ENCODE results near the gene MAP3K20. TPM values are rescaled to one million over a fixed set of nuclear protein-coding genes. Genes with fewer than 3 reads are reported as not detected.
A peak's percentile ranks its signal among the peaks of the same experiment; 100 is the strongest.

MAP3K20 gene
- total RNA-seq, 1 experiment from 2014 or later = 150 TPM

DNA sequence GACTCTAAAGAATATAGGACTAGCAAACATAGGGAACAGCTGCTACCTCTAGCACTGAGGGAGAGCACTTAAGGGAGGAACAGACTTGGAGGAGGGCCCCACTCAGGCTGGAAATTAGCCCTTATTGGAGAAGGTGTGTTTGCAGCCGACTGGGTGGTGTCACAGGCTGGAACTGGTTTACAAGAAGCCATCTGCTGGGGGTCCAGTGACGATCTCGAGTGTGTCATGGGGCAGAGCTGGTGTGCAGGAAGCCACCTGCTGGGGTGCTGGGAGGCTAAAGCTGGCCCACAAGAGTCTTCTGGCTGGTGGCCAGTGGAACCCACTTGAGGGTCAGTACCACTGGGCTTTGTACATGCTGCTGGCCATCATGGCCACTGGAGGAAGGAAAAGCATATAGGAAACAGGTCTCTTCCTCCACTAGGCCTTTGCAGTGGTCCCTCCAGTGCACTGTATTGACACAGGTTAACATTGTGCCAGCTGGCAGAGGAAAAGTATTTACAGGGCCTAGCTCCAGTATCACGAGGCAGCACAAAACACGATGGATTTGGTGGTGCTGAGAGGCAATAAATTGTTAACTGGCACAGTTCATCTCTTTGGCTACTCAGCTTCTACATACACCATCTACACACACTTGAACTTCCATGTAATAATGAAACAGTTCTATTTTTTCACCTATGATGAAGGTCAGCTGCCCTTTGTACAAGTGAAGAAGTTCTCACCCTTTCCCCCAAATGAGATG is 43.6 kb downstream of the MAP3K20 start:
- H3K9me3 Mint-ChIP-seq (ENCODE audit: unreplicated experiment) = peaks cover 8% of the 10 kb centered on the region

DNA sequence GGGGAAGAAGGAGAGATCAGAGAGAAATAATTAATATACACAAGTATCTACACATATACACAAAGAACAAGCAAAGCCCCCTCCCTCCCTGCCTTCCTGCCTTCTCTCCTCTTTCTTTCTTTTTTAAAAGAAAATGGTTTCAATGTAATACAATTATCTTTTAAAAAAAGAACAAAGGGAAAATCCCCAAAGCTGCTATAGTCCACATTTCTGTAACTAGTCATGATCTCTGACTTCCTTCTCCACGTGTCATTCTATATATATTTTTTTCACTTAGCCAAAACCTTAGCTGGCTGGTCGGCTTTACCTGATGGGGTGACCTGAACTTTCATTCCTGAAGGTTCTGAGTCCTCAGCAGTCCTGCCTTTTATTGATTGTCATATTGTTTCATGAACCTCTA is 44.3 kb downstream of the MAP3K20 start:
- BruUV-seq (replicated peaks) = no TSS peak
- CTCF ChIA-PET = interaction anchor here (1.1 to 1.4 kb wide), 2 partner anchors 16 to 40 kb away, joined by 3 read pairs; no protein-coding TSS in a partner anchor
- TF ChIP-seq, protein P1, sequence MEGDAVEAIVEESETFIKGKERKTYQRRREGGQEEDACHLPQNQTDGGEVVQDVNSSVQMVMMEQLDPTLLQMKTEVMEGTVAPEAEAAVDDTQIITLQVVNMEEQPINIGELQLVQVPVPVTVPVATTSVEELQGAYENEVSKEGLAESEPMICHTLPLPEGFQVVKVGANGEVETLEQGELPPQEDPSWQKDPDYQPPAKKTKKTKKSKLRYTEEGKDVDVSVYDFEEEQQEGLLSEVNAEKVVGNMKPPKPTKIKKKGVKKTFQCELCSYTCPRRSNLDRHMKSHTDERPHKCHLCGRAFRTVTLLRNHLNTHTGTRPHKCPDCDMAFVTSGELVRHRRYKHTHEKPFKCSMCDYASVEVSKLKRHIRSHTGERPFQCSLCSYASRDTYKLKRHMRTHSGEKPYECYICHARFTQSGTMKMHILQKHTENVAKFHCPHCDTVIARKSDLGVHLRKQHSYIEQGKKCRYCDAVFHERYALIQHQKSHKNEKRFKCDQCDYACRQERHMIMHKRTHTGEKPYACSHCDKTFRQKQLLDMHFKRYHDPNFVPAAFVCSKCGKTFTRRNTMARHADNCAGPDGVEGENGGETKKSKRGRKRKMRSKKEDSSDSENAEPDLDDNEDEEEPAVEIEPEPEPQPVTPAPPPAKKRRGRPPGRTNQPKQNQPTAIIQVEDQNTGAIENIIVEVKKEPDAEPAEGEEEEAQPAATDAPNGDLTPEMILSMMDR (IDR thresholded peaks at IDR 0.05; ENCODE audit: unreplicated experiment) = no peak
- Mint-ChIP-seq H3K9me3 (ENCODE audit: unreplicated experiment) (peaks cover under 1% of the 10 kb centered on the region), H3K36me3 (ENCODE audit: insufficient read depth, unreplicated experiment) (peaks cover 9% of the 10 kb centered on the region), H3K4me1 (ENCODE audit: insufficient read depth, unreplicated experiment) (peaks cover 57% of the 10 kb centered on the region), H3K27me3 (ENCODE audit: insufficient read depth, unreplicated experiment) (no peaks in the 10 kb centered on the region), H3K27ac (ENCODE audit: low read depth, unreplicated experiment) (peak overlapping the region; percentile 96), H3K4me3 (ENCODE audit: unreplicated experiment) (no peak overlapping the region)
- intact Hi-C loops (cut with micrococcal nuclease) = loop anchor here (2.0 to 5.0 kb wide), 2 partner anchors 15 to 43 kb away; partner anchors contain the start of gene MAP3K20
- POLR2A ChIA-PET = interaction anchor here (0.8 to 3.5 kb wide), 14 partner anchors 10 to 124 kb away, joined by 3 to 25 read pairs (median 6); no protein-coding TSS in a partner anchor
- DNase-seq (ENCODE audit: unreplicated experiment) = no peak

More for the DNA sequence above, 43.6 kb downstream of the MAP3K20 start:
- Mint-ChIP-seq H3K27me3 (ENCODE audit: insufficient read depth, unreplicated experiment) (no peaks in the 10 kb centered on the region), H3K4me1 (ENCODE audit: insufficient read depth, unreplicated experiment) (peaks cover 50% of the 10 kb centered on the region), H3K36me3 (ENCODE audit: insufficient read depth, unreplicated experiment) (peaks cover 9% of the 10 kb centered on the region), H3K27ac (ENCODE audit: low read depth, unreplicated experiment) (peak overlapping the region; percentile 96), H3K4me3 (ENCODE audit: unreplicated experiment) (no peak overlapping the region)
- ChIA-PET CTCF (interaction anchor here (0.7 to 1.4 kb wide), 7 partner anchors 17 to 147 kb away, joined by 3 to 5 read pairs (median 3); no protein-coding TSS in a partner anchor), POLR2A (interaction anchor here (0.7 to 3.5 kb wide), 15 partner anchors 10 to 370 kb away, joined by 3 to 25 read pairs (median 5); no protein-coding TSS in a partner anchor)
- TF ChIP-seq, protein P1 (IDR thresholded peaks at IDR 0.05; ENCODE audit: unreplicated experiment) = no peak
- no TSS peak for BruUV-seq (replicated peaks)
- DNase-seq (ENCODE audit: unreplicated experiment) = peak; percentile 36
- intact Hi-C loops (cut with micrococcal nuclease) = no loop called here

DNA sequence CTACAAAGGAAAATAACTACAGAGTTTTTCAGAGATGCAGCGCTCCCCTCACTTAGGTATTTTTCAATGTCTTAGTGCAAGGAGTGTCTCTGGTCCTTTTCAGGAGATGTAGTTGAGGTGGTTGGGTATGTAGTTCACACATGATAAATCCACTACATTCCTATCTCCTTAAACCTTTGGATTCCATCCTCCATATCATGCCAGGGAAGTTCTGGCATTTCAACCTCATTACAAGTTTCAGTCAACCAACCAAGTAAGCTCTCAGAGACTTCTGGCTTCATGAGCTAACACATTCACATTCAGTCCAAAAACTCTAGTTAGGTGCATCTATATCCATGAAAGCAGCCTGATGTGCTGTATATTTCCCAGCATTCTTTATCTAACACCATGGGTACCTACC is 47.3 kb downstream of the MAP3K20 start:
- intact Hi-C loops (cut with micrococcal nuclease) = loop anchor here (5.0 kb wide), 1 partner anchor 46 kb away; the partner anchor contains the start of gene MAP3K20
- Mint-ChIP-seq H3K9me3 (ENCODE audit: unreplicated experiment) (no peaks in the 10 kb centered on the region), H3K27ac (ENCODE audit: low read depth, unreplicated experiment) (peak overlapping the region; percentile 89), H3K4me1 (ENCODE audit: insufficient read depth, unreplicated experiment) (peaks cover 60% of the 10 kb centered on the region), H3K27me3 (ENCODE audit: insufficient read depth, unreplicated experiment) (no peaks in the 10 kb centered on the region), H3K36me3 (ENCODE audit: insufficient read depth, unreplicated experiment) (peaks cover 15% of the 10 kb centered on the region), H3K4me3 (ENCODE audit: unreplicated experiment) (no peak overlapping the region)
- no peak for DNase-seq (ENCODE audit: unreplicated experiment)
- POLR2A ChIA-PET = interaction anchor here (0.6 to 4.9 kb wide), 17 partner anchors 12 to 1720 kb away, joined by 3 to 110 read pairs (median 11); partner anchors contain the start of gene MAP3K20
- TF ChIP-seq, protein P1 (IDR thresholded peaks at IDR 0.05; ENCODE audit: unreplicated experiment) = no peak
- CTCF ChIA-PET = interaction anchor here (1.3 kb wide), 1 partner anchor 39 kb away, joined by 3 read pairs; no protein-coding TSS in a partner anchor
- no TSS peak for BruUV-seq (replicated peaks)

DNA sequence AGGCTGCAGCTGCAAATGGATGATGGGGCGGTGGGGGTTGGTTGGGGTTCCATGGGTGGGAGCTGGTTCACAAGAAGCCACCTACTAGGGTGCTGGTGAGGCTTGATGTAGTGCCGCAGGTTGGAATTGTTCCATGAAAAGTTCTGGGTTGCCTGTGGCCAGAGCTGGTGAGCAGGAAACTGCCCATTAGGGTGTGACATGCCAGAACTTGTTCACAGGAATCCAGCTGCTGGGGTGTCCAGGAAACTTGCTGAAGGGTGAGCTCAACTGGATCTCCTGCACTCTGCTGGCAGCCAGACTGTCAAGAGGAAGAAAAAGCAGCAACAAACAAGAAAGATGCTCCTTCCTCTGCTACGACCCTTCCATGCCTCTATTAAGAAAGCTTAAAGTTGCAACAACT is 48.8 kb downstream of the MAP3K20 start:
- Mint-ChIP-seq H3K9me3 (ENCODE audit: unreplicated experiment) (no peaks in the 10 kb centered on the region), H3K27me3 (ENCODE audit: insufficient read depth, unreplicated experiment) (no peaks in the 10 kb centered on the region), H3K27ac (ENCODE audit: low read depth, unreplicated experiment) (peak overlapping the region; percentile 89), H3K36me3 (ENCODE audit: insufficient read depth, unreplicated experiment) (peaks cover 15% of the 10 kb centered on the region), H3K4me3 (ENCODE audit: unreplicated experiment) (peak overlapping the region; percentile 43), H3K4me1 (ENCODE audit: insufficient read depth, unreplicated experiment) (peaks cover 58% of the 10 kb centered on the region)
- CTCF ChIA-PET = interaction anchor here (0.7 to 2.5 kb wide), 16 partner anchors 8 to 99 kb away, joined by 3 to 25 read pairs (median 4); no protein-coding TSS in a partner anchor
- intact Hi-C loops (cut with micrococcal nuclease) = loop anchor here (5.0 kb wide), 1 partner anchor 47 kb away; the partner anchor contains the start of gene MAP3K20
- BruUV-seq (replicated peaks) = no TSS peak
- POLR2A ChIA-PET = interaction anchor here (0.7 to 4.9 kb wide), 27 partner anchors 11 to 139 kb away, joined by 3 to 110 read pairs (median 5); partner anchors contain the start of gene MAP3K20
- DNase-seq (ENCODE audit: unreplicated experiment) = peak; percentile 94
- TF ChIP-seq, protein P1 (IDR thresholded peaks at IDR 0.05; ENCODE audit: unreplicated experiment) = no peak

Measured in MCF 10A (cell line).